Loucy (cell line): ENCODE data around the gene RNF126.

Experiments
- H2AFZ ChIP-seq: fragments of 200-600 bp; sonication (generic); 2 replicates; pipeline ENCODE4 v1.6.0; 2016; ENCODE audit warnings: antibody characterized with exemption, mild to moderate bottlenecking, low read length, moderate library complexity
- H3F3A ChIP-seq: fragments of 200-600 bp; 2 replicates; pipeline ENCODE4 v1.6.0; 2016; ENCODE audit warnings: antibody characterized with exemption, low read depth, mild to moderate bottlenecking
- H3K27me3 ChIP-seq: fragments of 200-600 bp; sonication (generic); 2 replicates; pipeline ENCODE4 v1.6.1; 2014; ENCODE audit warnings: low read length, mild to moderate bottlenecking; ENCODE audit not compliant: insufficient read depth, poor library complexity, severe bottlenecking
- H3K36me3 ChIP-seq: fragments of 200-600 bp; sonication (generic); 2 replicates; pipeline ENCODE4 v1.6.1; 2016; ENCODE audit warnings: low read length; ENCODE audit not compliant: insufficient read depth
- H3K4me1 ChIP-seq: fragments of 200-600 bp; sonication (generic); 2 replicates; pipeline ENCODE4 v1.5.1; 2014; ENCODE audit warnings: low read length, mild to moderate bottlenecking; ENCODE audit not compliant: insufficient read depth, poor library complexity, severe bottlenecking
- H3K4me2 ChIP-seq: fragments of 200-600 bp; sonication (generic); 2 replicates; pipeline ENCODE4 v1.6.0; 2014; ENCODE audit warnings: antibody characterized with exemption, low read length, low read depth, mild to moderate bottlenecking; ENCODE audit not compliant: poor library complexity, severe bottlenecking
- H3K4me3 ChIP-seq: fragments of 200-600 bp; sonication (generic); 2 replicates; pipeline ENCODE4 v1.5.1; 2014; ENCODE audit warnings: low read length, mild to moderate bottlenecking, mixed read lengths; ENCODE audit not compliant: poor library complexity, severe bottlenecking
- H3K79me2 ChIP-seq: fragments of 200-600 bp; sonication (generic); 2 replicates; pipeline ENCODE4 v1.6.1; 2014; ENCODE audit warnings: low read length; ENCODE audit not compliant: insufficient read depth
- H3K9ac ChIP-seq: fragments of 200-600 bp; sonication (generic); 2 replicates; pipeline ENCODE4 v1.6.0; 2014; ENCODE audit warnings: mild to moderate bottlenecking, low read depth, low read length, moderate library complexity; ENCODE audit not compliant: poor library complexity, severe bottlenecking
- H3K9me2 ChIP-seq: fragments of 200-600 bp; sonication (generic); replicated peaks from 2 replicates; pipeline ENCODE4 v1.6.1; 2016; ENCODE audit warnings: low read depth, low read length, mixed read lengths
- H3K9me3 ChIP-seq: fragments of 200-600 bp; sonication (generic); 2 replicates; pipeline ENCODE4 v1.6.1; 2014; ENCODE audit warnings: mild to moderate bottlenecking, antibody characterized with exemption, low read length, low read depth; ENCODE audit not compliant: insufficient read depth
- H4K20me1 ChIP-seq: fragments of 200-600 bp; sonication (generic); 2 replicates; pipeline ENCODE4 v1.6.0; 2014; ENCODE audit warnings: antibody characterized with exemption, low read length, mild to moderate bottlenecking; ENCODE audit not compliant: insufficient read depth, poor library complexity, severe bottlenecking
- EZH2phosphoT487 ChIP-seq: fragments of 200-600 bp; IDR thresholded peaks from 2 replicates; pipeline ENCODE4 v1.6.1; 2018; ENCODE audit warnings: antibody characterized with exemption, mild to moderate bottlenecking, moderate library complexity, borderline replicate concordance
- TF ChIP-seq, protein P1 (sequence below): fragments of 200-600 bp; sonication (generic); conservative IDR thresholded peaks from 2 replicates; pipeline ENCODE4 v1.5.1; 2014; ENCODE audit warnings: mild to moderate bottlenecking, antibody characterized with exemption, low read length

The RNF126 gene

DNA sequence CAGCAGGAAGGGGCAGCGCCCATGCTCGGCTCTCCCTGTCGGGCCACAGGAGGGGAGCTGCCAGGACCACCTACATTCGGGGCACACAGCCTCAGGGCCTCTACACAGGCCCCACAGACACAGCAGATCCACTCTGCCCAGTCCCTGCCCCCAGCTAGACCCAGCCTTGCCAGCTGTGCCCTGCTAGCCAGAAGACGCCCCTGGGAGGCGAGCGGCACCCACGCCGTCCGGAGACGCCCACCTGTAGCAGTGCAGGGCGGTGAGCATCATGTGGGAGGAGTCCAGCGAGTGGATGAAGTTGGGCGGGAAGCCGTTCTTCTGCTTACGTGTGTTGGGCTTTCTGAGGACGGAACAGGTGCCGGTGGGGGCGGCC is 44.8 kb downstream of the RNF126 start:
- H3K9ac ChIP-seq, result no peak overlapping the region
- no peaks in the 10 kb centered on the region for H3K4me1 ChIP-seq
- no peak overlapping the region for H3K4me2 ChIP-seq
- H3F3A ChIP-seq, result no peaks in the 10 kb centered on the region
- H3K79me2 ChIP-seq, result no peaks in the 10 kb centered on the region
- no peaks in the 10 kb centered on the region for H4K20me1 ChIP-seq
- TF ChIP-seq, protein P1, sequence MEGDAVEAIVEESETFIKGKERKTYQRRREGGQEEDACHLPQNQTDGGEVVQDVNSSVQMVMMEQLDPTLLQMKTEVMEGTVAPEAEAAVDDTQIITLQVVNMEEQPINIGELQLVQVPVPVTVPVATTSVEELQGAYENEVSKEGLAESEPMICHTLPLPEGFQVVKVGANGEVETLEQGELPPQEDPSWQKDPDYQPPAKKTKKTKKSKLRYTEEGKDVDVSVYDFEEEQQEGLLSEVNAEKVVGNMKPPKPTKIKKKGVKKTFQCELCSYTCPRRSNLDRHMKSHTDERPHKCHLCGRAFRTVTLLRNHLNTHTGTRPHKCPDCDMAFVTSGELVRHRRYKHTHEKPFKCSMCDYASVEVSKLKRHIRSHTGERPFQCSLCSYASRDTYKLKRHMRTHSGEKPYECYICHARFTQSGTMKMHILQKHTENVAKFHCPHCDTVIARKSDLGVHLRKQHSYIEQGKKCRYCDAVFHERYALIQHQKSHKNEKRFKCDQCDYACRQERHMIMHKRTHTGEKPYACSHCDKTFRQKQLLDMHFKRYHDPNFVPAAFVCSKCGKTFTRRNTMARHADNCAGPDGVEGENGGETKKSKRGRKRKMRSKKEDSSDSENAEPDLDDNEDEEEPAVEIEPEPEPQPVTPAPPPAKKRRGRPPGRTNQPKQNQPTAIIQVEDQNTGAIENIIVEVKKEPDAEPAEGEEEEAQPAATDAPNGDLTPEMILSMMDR, result no peak
- no peak for TF ChIP-seq EZH2phosphoT487
- H3K9me3 ChIP-seq, result no peaks in the 10 kb centered on the region
- no peak overlapping the region for H3K4me3 ChIP-seq
- H3K36me3 ChIP-seq, result peaks cover 14% of the 10 kb centered on the region; the same call in 1 of the 2 replicates
- no peaks in the 10 kb centered on the region for H3K9me2 ChIP-seq
- no peaks in the 10 kb centered on the region for H3K27me3 ChIP-seq
- no peak overlapping the region for H2AFZ ChIP-seq

DNA sequence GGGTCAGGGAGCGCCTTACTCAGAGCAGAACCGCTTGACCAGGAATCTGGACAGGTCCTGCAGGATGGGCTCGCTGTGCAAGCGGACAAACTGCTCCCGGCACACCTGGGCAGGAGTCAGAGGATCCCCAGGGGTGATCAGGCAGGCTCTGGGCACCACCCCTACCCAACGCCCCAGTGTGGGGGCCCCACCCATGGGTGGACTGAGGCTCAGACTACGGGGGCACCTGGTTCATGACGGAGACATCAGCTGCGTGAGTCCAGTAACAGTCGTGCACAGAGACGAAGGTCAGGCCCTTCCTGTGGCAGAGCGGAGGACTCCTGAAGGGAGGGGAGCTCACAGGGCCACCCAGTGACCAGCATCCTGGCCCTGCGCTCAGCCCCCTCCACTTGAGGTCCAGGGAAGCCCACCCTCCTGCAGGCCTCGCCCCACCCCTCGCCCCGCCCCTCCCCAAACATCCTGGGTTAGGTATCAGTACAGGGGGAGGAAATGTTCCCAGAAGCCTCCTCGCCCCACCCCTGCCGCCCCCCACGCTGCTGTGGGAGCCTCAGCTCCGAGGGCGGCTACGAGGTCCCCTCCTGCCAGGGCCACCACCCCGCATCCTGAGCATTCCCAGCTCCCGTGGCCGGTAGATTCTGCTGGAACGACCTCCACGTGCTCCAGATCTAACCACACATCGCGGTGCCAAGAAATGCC is 45.3 kb downstream of the RNF126 start:
- H2AFZ ChIP-seq, result no peak overlapping the region
- no peak for TF ChIP-seq EZH2phosphoT487
- TF ChIP-seq, protein P1, result no peak
- H3F3A ChIP-seq, result no peaks in the 10 kb centered on the region
- H3K9me3 ChIP-seq, result no peaks in the 10 kb centered on the region
- no peaks in the 10 kb centered on the region for H4K20me1 ChIP-seq
- no peaks in the 10 kb centered on the region for H3K27me3 ChIP-seq
- no peaks in the 10 kb centered on the region for H3K9me2 ChIP-seq
- no peaks in the 10 kb centered on the region for H3K4me1 ChIP-seq
- no peaks in the 10 kb centered on the region for H3K79me2 ChIP-seq
- H3K4me3 ChIP-seq, result no peak overlapping the region
- peaks cover 14% of the 10 kb centered on the region; the same call in 1 of the 2 replicates for H3K36me3 ChIP-seq
- H3K9ac ChIP-seq, result no peak overlapping the region
- H3K4me2 ChIP-seq, result no peak overlapping the region

DNA sequence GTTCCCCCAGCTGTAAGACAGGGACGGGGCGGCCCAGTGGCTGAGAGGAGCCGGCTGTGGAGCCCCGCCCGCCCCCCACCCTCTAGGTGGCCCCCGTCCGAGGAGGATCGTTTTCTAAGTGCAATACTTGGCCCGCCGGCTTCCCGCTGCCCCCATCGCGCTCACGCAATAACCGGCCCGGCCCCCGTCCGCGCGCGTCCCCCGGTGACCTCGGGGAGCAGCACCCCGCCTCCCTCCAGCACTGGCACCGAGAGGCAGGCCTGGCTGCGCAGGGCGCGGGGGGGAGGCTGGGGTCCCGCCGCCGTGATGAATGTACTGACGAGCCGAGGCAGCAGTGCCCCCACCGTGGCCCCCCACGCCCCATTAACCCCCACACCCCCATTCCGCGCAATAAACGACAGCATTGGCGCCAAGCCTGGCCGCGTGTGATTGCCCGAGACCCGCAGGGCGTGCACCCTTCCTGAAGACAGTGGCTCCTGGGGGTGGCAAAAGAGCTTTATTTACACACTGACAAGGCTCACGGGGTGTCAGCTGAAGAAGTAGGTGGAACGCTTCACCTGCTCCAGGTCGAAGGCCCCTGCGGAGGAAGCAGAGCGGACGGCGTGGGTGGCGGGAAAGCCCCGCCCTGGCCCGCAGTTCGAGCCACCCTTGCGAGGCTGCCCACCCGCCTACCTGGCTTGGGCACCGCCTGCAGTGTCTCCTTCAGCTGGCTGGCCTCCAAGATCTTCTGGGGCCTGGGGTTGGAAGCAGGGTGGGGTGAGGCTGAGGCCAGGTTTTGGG is 46.1 kb downstream of the RNF126 start:
- Histone ChIP-seq H3F3A (no peaks in the 10 kb centered on the region), H3K36me3 (peaks cover 14% of the 10 kb centered on the region; the same call in 1 of the 2 replicates), H3K9me3 (no peaks in the 10 kb centered on the region), H3K79me2 (no peaks in the 10 kb centered on the region), H3K9me2 (no peaks in the 10 kb centered on the region), H3K9ac (no peak overlapping the region), H3K4me1 (no peaks in the 10 kb centered on the region), H3K4me3 (no peak overlapping the region), H4K20me1 (no peaks in the 10 kb centered on the region), H2AFZ (no peak overlapping the region), H3K4me2 (no peak overlapping the region), H3K27me3 (no peaks in the 10 kb centered on the region)
- TF ChIP-seq, protein P1, result no peak
- no peak for TF ChIP-seq EZH2phosphoT487
